Measurements from ENCODE around the gene TAP1. TPM values are rescaled to one million over a fixed set of nuclear protein-coding genes. Genes with fewer than 3 reads are reported as not detected.
A peak's percentile ranks its signal among the peaks of the same experiment; 100 is the strongest.

TAP1 gene
- total RNA-seq, 1 experiment from 2014 or later: 12.1 TPM

GRCh38 chr6:32838114-32838958 is 15.2 kb downstream of the TAP1 start, which contains the start of gene TAP2:
Gene TAP2, minus strand, starts transcription at chr6:32838739. Its CDS starts 506 bp downstream, at chr6:32838233.
- no CpG with 5 or more reads among the region's 57 CpGs for WGBS (ENCODE audit: extremely low coverage, insufficient read length, low lambda C conversion rate)
- no peak within 1 kb of the TSS for H3T11ph ChIP-seq (ENCODE audit: low read length)
- no peak within 1 kb of the TSS for H3K4ac ChIP-seq (ENCODE audit: low read depth, low read length)
- H2BK12ac ChIP-seq (ENCODE audit: insufficient read length, low read depth, low read length): no peak within 1 kb of the TSS
- no peak within 1 kb of the TSS for H2AK5ac ChIP-seq (ENCODE audit: insufficient read length, low read length)
- H2BK120ac ChIP-seq (ENCODE audit: low read depth, low read length, poor library complexity, severe bottlenecking): no peak within 1 kb of the TSS
- no peak within 1 kb of the TSS for H2BK20ac ChIP-seq (ENCODE audit: low read depth, low read length, poor library complexity, severe bottlenecking)
- H3K79me2 ChIP-seq (ENCODE audit: insufficient read depth, low read length): no peaks in the 10 kb centered on the region
- peak within 1 kb of the TSS; percentile 62 for H3K18ac ChIP-seq (ENCODE audit: insufficient read length, low read depth, low read length)
- Mint-ChIP-seq H3K4me1 (peaks cover 5 to 16% of the 10 kb centered on the region in 2 experiments), H3K27ac (no peak within 1 kb of the TSS; a peak in 1 of 7 replicates), H3K9me3 (no peaks in the 10 kb centered on the region), H3K27me3 (ENCODE audit: low read depth) (peaks cover 18% of the 10 kb centered on the region), H3K36me3 (ENCODE audit: insufficient read depth in 1 of 3, low read depth in 3 of 3) (peaks cover 5 to 28% (median 10%) of the 10 kb centered on the region in 3 experiments; a peak in 6 of 7 replicates), H3K4me3 (peak within 1 kb of the TSS; percentile 80 to 86)
- H4K91ac ChIP-seq (ENCODE audit: insufficient read length, low read depth, low read length): no peak within 1 kb of the TSS
- no peak within 1 kb of the TSS for H3K56ac ChIP-seq (ENCODE audit: insufficient read length, low read depth, low read length)
- no peak within 1 kb of the TSS for H3K27ac ChIP-seq (ENCODE audit: insufficient read length, low read depth, low read length)
- H2BK15ac ChIP-seq (ENCODE audit: low read depth, low read length): no peak within 1 kb of the TSS
- peak within 1 kb of the TSS; percentile 80 for H3K14ac ChIP-seq (ENCODE audit: insufficient read depth, low read length)
- peak within 1 kb of the TSS; percentile 49 for H3K9ac ChIP-seq (ENCODE audit: extremely low read depth, insufficient read length, low read length)
- no peaks in the 10 kb centered on the region for H3K27me3 ChIP-seq (ENCODE audit: insufficient read depth, low read length)
- H3K23me2 ChIP-seq (ENCODE audit: insufficient read length, low read depth, low read length, poor library complexity, severe bottlenecking): peaks cover 7% of the 10 kb centered on the region
- peak within 1 kb of the TSS; percentile 50 for H3K4me2 ChIP-seq (ENCODE audit: insufficient read depth, insufficient read length, low read length)
- H4K5ac ChIP-seq (ENCODE audit: insufficient read length, low read depth, low read length): no peak within 1 kb of the TSS
- peaks cover 4% of the 10 kb centered on the region; the same call in 1 of the 2 replicates for H3K4me1 ChIP-seq (ENCODE audit: insufficient read depth, low read length)
- no peaks in the 10 kb centered on the region for H3K9me3 ChIP-seq (ENCODE audit: control insufficient read depth, low read depth, low read length)
- H2BK5ac ChIP-seq (ENCODE audit: insufficient read length, low read length): no peak within 1 kb of the TSS
- no peaks in the 10 kb centered on the region for H3K79me1 ChIP-seq (ENCODE audit: insufficient read depth, low read depth, low read length, poor library complexity, severe bottlenecking)
- H3K23ac ChIP-seq (ENCODE audit: insufficient read length, low read depth, low read length): no peak within 1 kb of the TSS
- TF ChIP-seq, protein P1, sequence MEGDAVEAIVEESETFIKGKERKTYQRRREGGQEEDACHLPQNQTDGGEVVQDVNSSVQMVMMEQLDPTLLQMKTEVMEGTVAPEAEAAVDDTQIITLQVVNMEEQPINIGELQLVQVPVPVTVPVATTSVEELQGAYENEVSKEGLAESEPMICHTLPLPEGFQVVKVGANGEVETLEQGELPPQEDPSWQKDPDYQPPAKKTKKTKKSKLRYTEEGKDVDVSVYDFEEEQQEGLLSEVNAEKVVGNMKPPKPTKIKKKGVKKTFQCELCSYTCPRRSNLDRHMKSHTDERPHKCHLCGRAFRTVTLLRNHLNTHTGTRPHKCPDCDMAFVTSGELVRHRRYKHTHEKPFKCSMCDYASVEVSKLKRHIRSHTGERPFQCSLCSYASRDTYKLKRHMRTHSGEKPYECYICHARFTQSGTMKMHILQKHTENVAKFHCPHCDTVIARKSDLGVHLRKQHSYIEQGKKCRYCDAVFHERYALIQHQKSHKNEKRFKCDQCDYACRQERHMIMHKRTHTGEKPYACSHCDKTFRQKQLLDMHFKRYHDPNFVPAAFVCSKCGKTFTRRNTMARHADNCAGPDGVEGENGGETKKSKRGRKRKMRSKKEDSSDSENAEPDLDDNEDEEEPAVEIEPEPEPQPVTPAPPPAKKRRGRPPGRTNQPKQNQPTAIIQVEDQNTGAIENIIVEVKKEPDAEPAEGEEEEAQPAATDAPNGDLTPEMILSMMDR (conservative IDR thresholded peaks at IDR 0.05): peak; percentile 98
- H4K8ac ChIP-seq (replicated peaks; ENCODE audit: insufficient read length, low read depth, low read length): no peak within 1 kb of the TSS
- no peak within 1 kb of the TSS for H2AFZ ChIP-seq (ENCODE audit: low read length)
- H4K20me1 ChIP-seq (ENCODE audit: control insufficient read depth, insufficient read depth, insufficient read length): no peaks in the 10 kb centered on the region
- DNase-seq: peak; percentile 92
